ENCODE measurements around the gene RBM15B. TPM values are rescaled to one million over a fixed set of nuclear protein-coding genes. Genes with fewer than 3 reads are reported as not detected.

The RBM15B gene, protein sequence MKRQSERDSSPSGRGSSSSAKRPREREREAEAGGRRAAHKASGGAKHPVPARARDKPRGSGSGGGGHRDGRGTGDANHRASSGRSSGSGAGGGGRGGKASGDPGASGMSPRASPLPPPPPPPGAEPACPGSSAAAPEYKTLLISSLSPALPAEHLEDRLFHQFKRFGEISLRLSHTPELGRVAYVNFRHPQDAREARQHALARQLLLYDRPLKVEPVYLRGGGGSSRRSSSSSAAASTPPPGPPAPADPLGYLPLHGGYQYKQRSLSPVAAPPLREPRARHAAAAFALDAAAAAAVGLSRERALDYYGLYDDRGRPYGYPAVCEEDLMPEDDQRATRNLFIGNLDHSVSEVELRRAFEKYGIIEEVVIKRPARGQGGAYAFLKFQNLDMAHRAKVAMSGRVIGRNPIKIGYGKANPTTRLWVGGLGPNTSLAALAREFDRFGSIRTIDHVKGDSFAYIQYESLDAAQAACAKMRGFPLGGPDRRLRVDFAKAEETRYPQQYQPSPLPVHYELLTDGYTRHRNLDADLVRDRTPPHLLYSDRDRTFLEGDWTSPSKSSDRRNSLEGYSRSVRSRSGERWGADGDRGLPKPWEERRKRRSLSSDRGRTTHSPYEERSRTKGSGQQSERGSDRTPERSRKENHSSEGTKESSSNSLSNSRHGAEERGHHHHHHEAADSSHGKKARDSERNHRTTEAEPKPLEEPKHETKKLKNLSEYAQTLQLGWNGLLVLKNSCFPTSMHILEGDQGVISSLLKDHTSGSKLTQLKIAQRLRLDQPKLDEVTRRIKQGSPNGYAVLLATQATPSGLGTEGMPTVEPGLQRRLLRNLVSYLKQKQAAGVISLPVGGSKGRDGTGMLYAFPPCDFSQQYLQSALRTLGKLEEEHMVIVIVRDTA
- 35.4 and 35.9 TPM in 2 replicates for total RNA-seq

DNA sequence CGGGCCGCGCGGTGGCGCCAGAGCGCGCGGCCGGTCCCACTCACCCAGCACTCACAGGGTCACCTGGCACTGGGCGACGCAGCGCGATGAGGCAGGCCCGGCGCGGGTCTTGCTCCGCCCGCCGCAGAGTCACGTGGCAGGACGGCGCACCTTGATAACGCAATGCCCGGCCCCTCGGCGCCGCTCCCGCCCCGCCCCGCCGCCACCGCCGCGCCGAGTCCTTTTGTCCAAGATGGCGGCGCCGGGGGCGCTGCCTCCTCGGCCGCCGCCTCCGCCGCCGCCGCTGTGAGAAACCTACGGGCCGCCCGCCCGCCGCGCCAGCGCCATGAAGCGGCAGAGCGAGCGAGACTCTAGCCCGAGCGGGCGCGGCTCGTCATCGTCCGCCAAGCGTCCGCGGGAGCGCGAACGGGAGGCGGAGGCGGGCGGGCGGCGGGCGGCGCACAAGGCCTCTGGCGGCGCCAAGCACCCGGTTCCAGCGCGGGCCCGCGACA is at the start of gene RBM15B:
Gene RBM15B, plus strand, starts transcription at position 211 of the 491 bp plus-strand sequence. Its CDS starts 115 bp downstream, at position 326.

DNA sequence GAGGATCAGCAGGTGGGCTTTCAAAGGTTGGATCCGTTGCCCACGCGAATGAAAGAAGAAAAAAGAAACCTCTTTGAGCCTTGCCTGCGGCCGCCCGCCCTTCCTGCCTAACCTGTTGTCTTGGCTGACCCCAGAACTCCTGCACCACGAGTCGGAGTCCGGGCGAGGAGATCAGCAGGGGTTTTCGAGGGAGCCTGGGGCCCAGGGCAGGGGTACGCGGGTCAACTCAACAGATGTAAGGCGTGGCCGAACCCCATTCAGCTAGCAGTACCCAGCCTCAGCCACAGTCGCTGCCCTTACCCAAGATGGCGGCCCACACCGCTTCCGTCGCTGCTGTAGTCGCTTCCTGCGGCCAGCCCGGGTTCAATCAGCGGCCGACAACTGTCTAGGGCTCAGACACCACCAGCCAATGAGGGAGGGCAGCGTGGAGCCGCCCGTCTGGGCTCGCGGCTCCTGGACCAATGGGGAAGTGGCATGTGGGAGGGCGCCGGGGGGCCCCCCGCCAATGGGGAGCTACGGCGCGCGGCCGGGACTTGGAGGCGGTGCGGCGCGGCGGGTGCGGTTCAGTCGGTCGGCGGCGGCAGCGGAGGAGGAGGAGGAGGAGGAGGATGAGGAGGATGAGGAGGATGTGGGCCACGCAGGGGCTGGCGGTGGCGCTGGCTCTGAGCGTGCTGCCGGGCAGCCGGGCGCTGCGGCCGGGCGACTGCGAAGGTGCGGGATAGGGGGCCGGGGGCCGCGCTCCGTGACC is 6.2 kb upstream of the RBM15B start, which contains the start of gene MANF:
Gene MANF, plus strand, starts transcription at position 566 of the 748 bp plus-strand sequence. Its CDS starts 52 bp downstream, at position 618.

Other genes with a start within 250 kb of the RBM15B start
- 136 and 150 TPM in 2 replicates for gene MANF, start 6.0 kb upstream of the RBM15B start, total RNA-seq
- gene DCAF1, start 108.7 kb downstream of the RBM15B start, total RNA-seq: 15.6 and 15.7 TPM in 2 replicates
- gene RAD54L2, start 147.4 kb downstream of the RBM15B start, total RNA-seq: 16.0 and 18.5 TPM in 2 replicates

Data from endothelial cell of coronary artery (primary cell).